GM21526 (cell line): Measurements from ENCODE around the gene PPM1F.

Source experiments
- ATAC-seq: cut with Tn5 transposase; IDR thresholded peaks from one replicate; pipeline ENCODE4 v1.9.1; 2021; ENCODE audit warnings: moderate library complexity; ENCODE audit not compliant: unreplicated experiment, low FRiP score

Gene PPM1F

DNA sequence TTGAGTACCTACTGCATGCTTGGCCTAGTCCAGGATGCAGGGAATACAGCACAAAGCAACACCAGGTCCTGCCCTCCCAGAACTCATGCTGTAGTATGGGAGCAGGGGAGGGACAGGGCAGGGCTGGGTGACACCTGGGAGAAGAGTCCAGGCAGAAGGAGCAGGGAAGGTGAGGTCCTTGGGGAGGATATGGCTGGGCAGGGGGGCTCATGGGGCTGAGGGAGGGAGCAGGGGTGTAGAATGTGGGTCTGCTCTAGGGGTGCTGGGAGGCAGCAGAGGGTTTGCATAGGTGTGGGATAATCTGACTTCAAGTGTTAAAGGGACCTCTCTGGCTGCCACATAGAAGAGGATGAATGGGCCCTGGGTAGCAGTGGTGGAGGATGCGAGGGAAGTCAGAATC lies 25.2 kb upstream of the PPM1F start:
- no peak for ATAC-seq

DNA sequence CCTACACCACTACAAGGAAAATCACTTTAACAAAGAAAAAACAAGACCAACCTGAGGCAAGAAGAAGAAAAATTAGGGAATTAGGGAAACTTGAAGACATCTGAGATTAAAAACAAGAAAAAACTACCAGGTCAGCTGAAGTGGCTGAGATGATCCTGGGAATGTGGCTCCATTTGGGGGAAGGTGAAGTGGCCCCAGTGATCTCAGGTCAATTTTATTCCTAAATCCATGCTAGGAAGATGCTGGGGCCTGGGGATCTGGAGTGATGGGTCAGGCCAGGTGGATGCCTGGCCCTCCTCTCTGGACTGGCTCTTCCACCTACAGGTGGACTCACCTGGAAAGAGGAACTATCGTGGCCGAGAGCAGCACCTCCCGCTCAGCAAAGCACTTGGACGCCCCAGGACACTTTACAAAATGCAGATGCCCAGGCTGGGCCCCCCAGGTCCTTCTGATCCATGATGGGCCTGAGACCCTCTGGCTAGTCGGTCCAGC lies 23.3 kb upstream of the PPM1F start:
- no peak for ATAC-seq

GRCh38 chr22:21975273-21975672 lies 22.6 kb upstream of the PPM1F start:
- no peak for ATAC-seq

GRCh38 chr22:21974058-21974649 lies 21.5 kb upstream of the PPM1F start:
- ATAC-seq = no peak

- ATAC-seq = no peak
Observed at GRCh38 chr22:21972806-21973205, 20.2 kb upstream of the PPM1F start.

DNA sequence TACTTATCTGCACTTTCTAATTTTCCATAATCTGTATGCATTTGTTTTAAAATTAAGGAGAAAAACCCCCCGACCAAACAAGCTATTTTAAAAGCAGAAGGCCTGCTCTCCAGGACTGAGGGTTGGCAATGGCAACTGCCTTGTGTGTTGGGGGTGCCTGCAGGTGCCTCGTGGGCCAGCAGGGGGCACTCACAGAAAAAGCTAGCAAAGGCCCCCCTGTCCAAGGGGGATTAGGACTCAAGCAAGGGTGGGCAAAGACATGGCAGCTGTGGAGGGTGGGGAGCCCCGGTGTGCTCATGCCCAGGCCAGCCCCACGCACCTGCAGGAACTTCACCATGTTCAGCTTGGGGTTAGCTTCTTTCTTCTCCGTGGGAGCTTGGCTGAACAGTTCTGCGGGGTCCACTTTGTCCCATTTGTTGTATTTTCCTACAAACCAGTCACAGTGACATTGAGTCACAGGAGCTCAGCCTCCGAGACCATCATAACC lies 19.7 kb upstream of the PPM1F start:
- ATAC-seq = no peak

- no peak for ATAC-seq
Observed at GRCh38 chr22:21971858-21972275, 19.2 kb upstream of the PPM1F start.

- no peak for ATAC-seq
Observed at GRCh38 chr22:21970800-21971617, 18.4 kb upstream of the PPM1F start.

GRCh38 chr22:21970037-21970799 lies 17.6 kb upstream of the PPM1F start:
- ATAC-seq = no peak

DNA sequence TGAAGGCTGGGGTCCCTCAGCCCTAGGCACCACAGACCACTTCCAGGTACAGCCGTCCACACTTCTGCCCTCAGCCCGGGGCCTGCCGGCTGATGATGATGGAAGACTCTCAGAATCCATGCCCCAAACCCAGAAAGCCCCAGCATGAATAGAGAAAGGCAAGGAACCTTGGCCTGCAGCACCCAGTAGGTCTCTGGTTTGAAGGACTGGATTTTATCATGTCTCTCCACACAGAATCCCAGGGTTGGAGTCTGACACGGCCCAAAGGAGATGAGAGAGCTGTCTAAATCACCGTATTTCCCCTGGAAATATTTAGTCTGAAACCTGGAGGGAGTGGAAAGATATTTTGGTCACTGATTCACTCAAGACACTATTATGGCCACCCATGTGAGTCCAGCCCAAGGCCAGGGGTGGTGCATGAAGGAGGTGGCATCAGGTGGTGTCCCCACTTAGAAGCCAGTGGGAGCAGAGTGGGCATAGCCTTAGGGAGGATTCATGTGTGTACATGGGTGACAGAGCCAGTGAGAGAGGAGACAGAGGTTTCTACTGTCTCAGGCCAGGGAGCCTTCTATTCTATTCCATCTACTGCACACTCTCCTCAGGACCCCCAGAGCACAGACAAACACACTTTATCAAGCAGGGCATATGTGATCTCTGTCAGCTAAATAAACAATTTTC lies 15.9 kb upstream of the PPM1F start:
- no peak for ATAC-seq

DNA sequence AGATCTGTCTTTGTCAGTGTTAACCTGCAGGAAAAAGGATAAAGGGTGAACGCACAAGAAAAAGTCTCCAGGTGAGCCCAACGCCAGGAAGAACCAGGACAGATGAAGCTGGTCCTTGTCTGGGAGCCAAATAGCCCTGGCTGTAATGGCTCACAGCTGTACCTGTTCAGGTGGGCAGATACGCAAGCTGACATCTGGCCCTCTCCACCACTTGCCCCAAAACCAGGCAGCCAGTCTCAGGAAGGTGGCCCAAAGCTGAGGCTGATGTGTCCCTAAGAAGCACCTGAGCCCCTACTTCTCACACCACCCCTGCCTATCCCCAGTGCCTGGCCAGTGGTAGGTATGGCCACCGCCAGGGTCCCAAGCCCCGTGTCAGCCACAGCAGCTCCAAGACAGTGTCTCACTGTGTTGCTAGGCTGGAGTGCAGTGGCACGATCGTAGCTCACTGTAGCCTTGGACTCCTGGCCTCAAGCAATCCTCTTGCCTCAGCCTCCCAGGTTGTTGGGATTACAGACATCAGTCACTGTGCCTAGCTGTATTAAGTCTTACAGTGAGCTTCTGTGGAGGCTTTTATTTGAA lies 15.1 kb upstream of the PPM1F start:
- ATAC-seq = no peak

- no peak for ATAC-seq
Observed at GRCh38 chr22:21966643-21967516, 14.2 kb upstream of the PPM1F start.

GRCh38 chr22:21965762-21966288 lies 13.2 kb upstream of the PPM1F start:
- ATAC-seq = no peak

- ATAC-seq = no peak
Observed at GRCh38 chr22:21964918-21965484, 12.4 kb upstream of the PPM1F start.

DNA sequence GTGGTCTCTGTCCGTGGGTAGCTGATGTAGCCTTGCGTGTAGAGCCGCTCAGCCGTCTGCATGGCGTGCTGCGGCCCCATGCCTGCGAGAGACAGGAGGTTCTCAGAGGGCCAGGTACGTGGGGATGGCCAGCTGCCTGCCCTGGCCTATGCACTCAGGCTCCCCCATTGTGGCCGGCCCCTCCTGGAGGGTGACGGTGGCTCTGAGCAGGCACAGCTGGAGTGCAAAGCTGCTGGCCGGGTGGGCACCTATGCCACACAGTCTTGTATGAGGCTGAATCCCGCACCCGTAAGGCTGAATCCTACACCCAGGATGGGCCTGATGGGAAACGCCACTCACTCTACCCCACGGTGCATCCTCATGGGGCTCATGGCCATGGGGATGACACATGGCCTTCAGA lies 11.6 kb upstream of the PPM1F start:
- ATAC-seq = no peak

DNA sequence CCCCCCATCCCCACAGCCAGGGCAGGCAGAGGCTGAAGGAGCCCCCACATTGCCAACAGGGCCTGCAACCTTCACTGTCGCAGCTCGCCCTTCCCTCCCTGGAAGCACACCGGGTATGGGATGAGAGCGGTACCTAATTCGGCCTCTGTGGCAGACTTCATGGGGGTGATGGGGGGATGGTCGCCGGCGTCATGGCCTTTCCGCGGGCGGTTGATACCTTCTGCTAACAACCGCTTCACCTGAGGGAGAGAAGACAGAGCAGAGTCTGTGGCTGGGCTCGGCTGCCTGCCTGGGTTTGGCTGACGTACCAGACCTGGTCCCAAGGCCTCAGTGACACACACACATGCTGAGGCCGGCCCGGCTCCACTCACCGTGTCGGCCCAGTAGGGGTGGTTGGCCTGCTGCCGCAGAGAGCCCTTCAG lies 11.2 kb upstream of the PPM1F start:
- no peak for ATAC-seq

GRCh38 chr22:21963286-21963685 lies 10.6 kb upstream of the PPM1F start:
- ATAC-seq = no peak

DNA sequence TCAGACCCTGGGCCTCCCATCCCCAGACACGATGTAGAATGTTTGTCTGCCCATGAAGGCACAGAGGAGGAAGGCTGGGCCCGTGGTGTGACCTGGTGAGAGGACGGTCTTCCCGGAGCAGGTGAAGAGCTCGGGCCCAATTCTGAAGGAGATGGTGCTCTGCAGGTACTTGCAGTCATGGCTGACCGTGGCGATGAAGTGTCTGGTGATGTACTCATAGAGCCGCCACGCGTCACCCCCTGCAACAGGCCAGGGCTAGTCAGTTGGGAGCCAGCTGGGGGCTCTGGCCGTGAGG lies 10.0 kb upstream of the PPM1F start:
- ATAC-seq = no peak
